ENCODE data around the gene MAST1. TPM values are rescaled to one million over a fixed set of nuclear protein-coding genes. Genes with fewer than 3 reads are reported as not detected.
A peak's percentile ranks its signal among the peaks of the same experiment; 100 is the strongest.

MAST1 gene
- total and polyA plus RNA-seq, 2 donors (not counting 1 experiment from before 2014, with no cell fraction given) = 0.39 to 1.1 TPM

- Histone ChIP-seq H3K79me2 (ENCODE audit: control insufficient read depth, insufficient read depth, low read length) (peaks cover 25% of the 10 kb centered on the region), H3K4me3 (ENCODE audit: control extremely low read depth in 1 of 5, extremely low read depth in 1 of 5, insufficient read depth in 1 of 5, low read depth in 2 of 5, low read length in 4 of 5) (peak overlapping the region; percentile 86 to 99 (median 97)), H3K4me2 (replicated peaks; ENCODE audit: low read depth, low read length, poor library complexity, severe bottlenecking) (peak overlapping the region; percentile 91), H3K9ac (ENCODE audit: low read length) (peak overlapping the region; percentile 86), H3K4me1 (ENCODE audit: control insufficient read depth in 2 of 2, insufficient read depth in 2 of 2, low read length in 2 of 2) (peaks cover 36 to 51% of the 10 kb centered on the region in 2 donors), H4K20me1 (ENCODE audit: control insufficient read depth, insufficient read depth, low read length, poor library complexity, severe bottlenecking) (peaks cover 19% of the 10 kb centered on the region), H3K27ac (ENCODE audit: low read length in 2 of 2) (peak overlapping the region; percentile 95 to 97), H3K36me3 (replicated peaks in 1 of 2; ENCODE audit: control extremely low read depth in 1 of 2, control insufficient read depth in 1 of 2, extremely low read depth in 1 of 2, insufficient read depth in 2 of 2, low read length in 1 of 2) (peaks cover 0 to 4% of the 10 kb centered on the region in 2 experiments), H3K27me3 (replicated peaks in 1 of 4; ENCODE audit: control extremely low read depth in 1 of 4, control insufficient read depth in 3 of 4, insufficient read depth in 4 of 4, low read length in 3 of 4) (no peaks in the 10 kb centered on the region), H3K9me3 (ENCODE audit: control extremely low read depth in 1 of 3, control insufficient read depth in 2 of 3, insufficient read depth in 1 of 3, low read length in 2 of 3) (no peaks in the 10 kb centered on the region), H2AFZ (ENCODE audit: insufficient read depth, low read depth, low read length, poor library complexity, severe bottlenecking) (no peak overlapping the region)
- Mint-ChIP-seq H3K4me3 (peak overlapping the region; percentile 97), H3K27ac (peak overlapping the region; percentile 99), H3K4me1 (peaks cover 45% of the 10 kb centered on the region), H3K9me3 (ENCODE audit: insufficient read depth) (no peaks in the 10 kb centered on the region), H3K27me3 (no peaks in the 10 kb centered on the region)
- ATAC-seq (ENCODE audit: low read depth) (no peak), DNase-seq (no peak)
- intact Hi-C loops (cut with micrococcal nuclease) = loop anchor here (5.0 kb wide), 3 partner anchors 61 to 1044 kb away; partner anchors contain the start of genes TRIR, ZNF490 and ZNF791
- TF ChIP-seq CTCF (IDR thresholded peaks at IDR 0.05) (no peak), EZH2 (IDR thresholded peaks at IDR 0.05; ENCODE audit: borderline replicate concordance, insufficient read depth, low read depth, low read length, poor library complexity, severe bottlenecking) (no peak)
- 0% methylated on average over 3 of the region's 22 CpGs for WGBS (ENCODE audit: insufficient coverage)
- CTCF ChIA-PET = interaction anchor here (1.0 to 17.9 kb wide), 4 partner anchors 14 to 70 kb away, joined by 3 to 1147 read pairs (median 8); partner anchors contain the start of genes HOOK2 and RNASEH2A
- POLR2A ChIA-PET = interaction anchor here (0.7 to 6.8 kb wide), 16 partner anchors 10 to 374 kb away, joined by 3 to 233 read pairs (median 6); partner anchors contain the start of genes DHPS, GCDH, GET3 and HOOK2
Measured at GRCh38 chr19:12792853-12793289, 45.4 kb upstream of the MAST1 start.
